K562 (cell line): Measurements from ENCODE around the gene SEPTIN1. TPM values are rescaled to one million over a fixed set of nuclear protein-coding genes. Genes with fewer than 3 reads are reported as not detected.

Source experiments
- CBX1 ChIP-seq: sonication (generic); IDR thresholded peaks from 2 replicates; pipeline ENCODE4 v1.6.1; 2016; ENCODE audit warnings: antibody characterized with exemption, low read depth, mild to moderate bottlenecking
- FIP1L1 ChIP-seq: fragments of 200-400 bp; formaldehyde crosslinking; IDR thresholded peaks from 2 replicates; pipeline ENCODE4 v1.6.1; 2018; ENCODE audit warnings: mild to moderate bottlenecking, low read depth, low read length; ENCODE audit not compliant: poor library complexity, severe bottlenecking
- FOXM1 ChIP-seq, 2 experiments: fragments of 450-650 bp in 1 of 2; sonication (generic) in 1 of 2; formaldehyde crosslinking in 1 of 2; IDR thresholded peaks; 2 replicates each; pipeline versions ENCODE4 v1.6.1 to v1.9.0; 2017 to 2022; ENCODE audit warnings: low read depth in 2 of 2, mild to moderate bottlenecking in 2 of 2, missing genetic modification reagents in 1 of 2, moderate library complexity in 1 of 2
- FOXP4 ChIP-seq: sonication (generic); formaldehyde crosslinking; IDR thresholded peaks from 2 replicates; pipeline ENCODE4 v1.8.0; 2022; ENCODE audit warnings: mild to moderate bottlenecking, missing genetic modification reagents, borderline replicate concordance
- HMGN3 ChIP-seq: IDR thresholded peaks from 2 replicates; pipeline ENCODE4 v1.6.1; 2011; ENCODE audit warnings: borderline replicate concordance, low read depth, mild to moderate bottlenecking, mixed read lengths, low read length; ENCODE audit not compliant: insufficient read length; ENCODE audit errors: extremely low read depth
- HOXB6 ChIP-seq: fragments of 250-450 bp; sonication (Bioruptor Pico); IDR thresholded peaks from 2 replicates; pipeline ENCODE4 v1.5.1; 2022; ENCODE audit warnings: mild to moderate bottlenecking, borderline replicate concordance
- SFPQ ChIP-seq: fragments of 200-400 bp; formaldehyde crosslinking; IDR thresholded peaks from 2 replicates; pipeline ENCODE4 v1.6.1; 2017; ENCODE audit warnings: mild to moderate bottlenecking, low read depth, low read length, moderate library complexity
- ZBTB2 ChIP-seq: fragments of 450-650 bp; IDR thresholded peaks from 2 replicates; pipeline ENCODE4 v1.6.1; 2016; ENCODE audit warnings: antibody characterized with exemption
- ZNF263 ChIP-seq: sonication (generic); formaldehyde crosslinking; IDR thresholded peaks from 2 replicates; pipeline ENCODE4 v1.8.0; 2022; ENCODE audit warnings: mild to moderate bottlenecking, missing genetic modification reagents, borderline replicate concordance
- polyA plus RNA-seq, 8 experiments: library from polyadenylated mRNA; depleted of rRNA in 4 of 8; stranded (reverse) in 5 of 8; unstranded in 3 of 8; fragments of >200 nt; fragmentation: Nextera tagmentation in 2 of 8; fragmentation: Illumina TruSeq in 1 of 8; extraction: Ambion mirVana in 2 of 8; extraction: Trizol in 1 of 8; gene quantifications; 2 replicates each; pipeline versions ENCODE4 v1.2.1 to v1.2.3, GENCODE V29; 2011 to 2014; ENCODE audit warnings: inconsistent platforms in 1 of 8, missing spikeins in 1 of 8
- total RNA-seq, 7 experiments: library from RNA; depleted of rRNA in 6 of 7; stranded (reverse); fragments of >200 nt in 6 of 7; fragmentation: Illumina TruSeq in 2 of 7; extraction: Trizol in 2 of 7; gene quantifications; 2 replicates each; pipeline versions ENCODE4 v1.2.1 to v1.2.3, GENCODE V29; 2011 to 2021; ENCODE audit warnings: low replicate concordance in 1 of 7

Gene SEPTIN1
- total and polyA plus RNA-seq, 9 of the 15 experiments (the other 6 are each of a cell fraction or from before 2014, with no cell fraction given), result 0.23 to 5.6 (median 1.7) TPM; not detected in 1

- TF ChIP-seq ZNF263 (CRISPR knock-in tag) (peak; percentile 40; the same call in 1 of the 2 replicates), HMGN3 (peak; percentile 84), FOXP4 (CRISPR knock-in tag) (0 out of 2 replicates have a peak, but pooled peaks have one; percentile 23), FIP1L1 (peak; percentile 66), FOXM1 (IDR thresholded peaks at IDR 0.05; ENCODE audit: low read depth) (no peak), FOXM1 (CRISPR knock-in tag; IDR thresholded peaks at IDR 0.05; ENCODE audit: low read depth) (peak; percentile 77; the same call in 1 of the 2 replicates), SFPQ (no peak), CBX1 (no peak), HOXB6 (CRISPR knock-in tag) (no peak), ZBTB2 (peak; percentile 20; the same call in 1 of the 2 replicates)
Observed at GRCh38 chr16:30378236-30379157, 3.9 kb downstream of the SEPTIN1 start (continued).
